LNCAP (cell line): Measurements from ENCODE around the gene TGM5.

Experiments used
- CTCF ChIP-seq: fragments of 450-650 bp; IDR thresholded peaks from 2 replicates; pipeline ENCODE4 v1.5.1; 2017; ENCODE audit warnings: mild to moderate bottlenecking

TGM5 gene

GRCh38 chr15:43210172-43210745 lies 56.5 kb downstream of the TGM5 start:
- TF ChIP-seq CTCF: no peak

GRCh38 chr15:43209059-43209824 lies 57.5 kb downstream of the TGM5 start:
- no peak for TF ChIP-seq CTCF

GRCh38 chr15:43208052-43209002 lies 58.4 kb downstream of the TGM5 start:
- no peak for TF ChIP-seq CTCF

GRCh38 chr15:43207024-43207423 lies 59.7 kb downstream of the TGM5 start:
- no peak for TF ChIP-seq CTCF

- TF ChIP-seq CTCF: no peak
These were observed 60.7 kb downstream of the TGM5 start for GRCh38 chr15:43206054-43206453.

GRCh38 chr15:43204016-43204901 lies 62.5 kb downstream of the TGM5 start:
- peak; percentile 78 for TF ChIP-seq CTCF
